WERI-Rb-1 (cell line): ENCODE data around the gene EPN2.

Source experiments
- DNase-seq: peaks from one replicate; pipeline ENCODE4 v3.0.0-alpha.2; 2020
- H3K27ac ChIP-seq: fragments of 250-450 bp; sonication (Bioruptor Pico); 2 replicates; pipeline ENCODE4 v1.5.1; 2020; ENCODE audit warnings: mild to moderate bottlenecking, moderate library complexity
- H3K27me3 ChIP-seq: fragments of 250-450 bp; sonication (Bioruptor Pico); 2 replicates; pipeline ENCODE4 v1.5.1; 2021; ENCODE audit warnings: mild to moderate bottlenecking, low read depth, moderate library complexity; ENCODE audit not compliant: insufficient read depth, severe bottlenecking
- H3K36me3 ChIP-seq: fragments of 250-450 bp; sonication (Bioruptor Pico); 2 replicates; pipeline ENCODE4 v1.5.1; 2020; ENCODE audit warnings: mild to moderate bottlenecking, moderate library complexity
- H3K4me3 ChIP-seq: 2 replicates; pipeline ENCODE4 v1.5.1; 2011; ENCODE audit warnings: low read depth, mild to moderate bottlenecking, control low read depth, low read length
- H3K9me3 ChIP-seq: fragments of 250-450 bp; sonication (Bioruptor Pico); 2 replicates; pipeline ENCODE4 v1.5.1; 2021; ENCODE audit warnings: mild to moderate bottlenecking, moderate library complexity; ENCODE audit not compliant: severe bottlenecking
- CTCF ChIP-seq: IDR thresholded peaks from 2 replicates; pipeline ENCODE4 v1.5.1; 2011; ENCODE audit warnings: low read depth, mild to moderate bottlenecking, control low read depth, inconsistent platforms, low read length

Gene EPN2

GRCh38 chr17:19343256-19343630 is 106.1 kb downstream of the EPN2 start:
- TF ChIP-seq CTCF: no peak
- no peaks in the 10 kb centered on the region for H3K27me3 ChIP-seq
- H3K27ac ChIP-seq: no peak overlapping the region
- H3K36me3 ChIP-seq: peaks cover 2% of the 10 kb centered on the region; the same call in 1 of the 2 replicates
- DNase-seq: no peak
- H3K4me3 ChIP-seq: no peak overlapping the region
- H3K9me3 ChIP-seq: no peaks in the 10 kb centered on the region

- TF ChIP-seq CTCF: peak; percentile 17; the same call in 1 of the 2 replicates
- Histone ChIP-seq H3K27ac (no peak overlapping the region), H3K36me3 (peaks cover 2% of the 10 kb centered on the region; the same call in 1 of the 2 replicates), H3K9me3 (no peaks in the 10 kb centered on the region), H3K4me3 (no peak overlapping the region), H3K27me3 (no peaks in the 10 kb centered on the region)
- no peak for DNase-seq
These were observed 106.5 kb downstream of the EPN2 start for GRCh38 chr17:19343671-19344151.

- H3K9me3 ChIP-seq: no peaks in the 10 kb centered on the region
- H3K27ac ChIP-seq: no peak overlapping the region
- DNase-seq: no peak
- no peaks in the 10 kb centered on the region for H3K27me3 ChIP-seq
- H3K36me3 ChIP-seq: peaks cover 2% of the 10 kb centered on the region; the same call in 1 of the 2 replicates
- TF ChIP-seq CTCF: no peak
- no peak overlapping the region for H3K4me3 ChIP-seq
These were observed 107.3 kb downstream of the EPN2 start for GRCh38 chr17:19344311-19345066.

GRCh38 chr17:19345067-19345460 is 107.9 kb downstream of the EPN2 start:
- DNase-seq: no peak
- no peak for TF ChIP-seq CTCF
- Histone ChIP-seq H3K9me3 (no peaks in the 10 kb centered on the region), H3K27ac (no peak overlapping the region), H3K36me3 (peaks cover 2% of the 10 kb centered on the region; the same call in 1 of the 2 replicates), H3K27me3 (no peaks in the 10 kb centered on the region), H3K4me3 (no peak overlapping the region)

- no peak overlapping the region for H3K4me3 ChIP-seq
- TF ChIP-seq CTCF: no peak
- H3K36me3 ChIP-seq: peaks cover 2% of the 10 kb centered on the region; the same call in 1 of the 2 replicates
- no peaks in the 10 kb centered on the region for H3K27me3 ChIP-seq
- H3K27ac ChIP-seq: peak overlapping the region; percentile 79
- no peak for DNase-seq
- H3K9me3 ChIP-seq: no peaks in the 10 kb centered on the region
These were observed 108.6 kb downstream of the EPN2 start for GRCh38 chr17:19345486-19346350.
